GM06990 (cell line): ENCODE results near the gene TMEM38B.

Experiments
- DNase-seq: peaks from one replicate; pipeline ENCODE4 v3.0.0-alpha.2; 2011; ENCODE audit not compliant: insufficient read length; ENCODE audit errors: extremely low read depth
- H3K27me3 ChIP-seq: replicated peaks from 2 replicates; pipeline ENCODE4 v1.6.0; 2011; ENCODE audit warnings: low read length; ENCODE audit not compliant: control insufficient read depth, insufficient read depth
- H3K36me3 ChIP-seq: 2 replicates; pipeline ENCODE4 v1.5.1; 2011; ENCODE audit warnings: low read length; ENCODE audit not compliant: control insufficient read depth, insufficient read depth
- H3K4me3 ChIP-seq: replicated peaks from 2 replicates; pipeline ENCODE4 v1.5.1; 2011; ENCODE audit warnings: low read depth, mild to moderate bottlenecking, control low read depth, low read length
- CTCF ChIP-seq: IDR thresholded peaks from 2 replicates; pipeline ENCODE4 v1.5.1; 2011; ENCODE audit warnings: low read length, control low read depth, mild to moderate bottlenecking, inconsistent platforms; ENCODE audit not compliant: insufficient read depth, poor library complexity, severe bottlenecking

TMEM38B gene

DNA sequence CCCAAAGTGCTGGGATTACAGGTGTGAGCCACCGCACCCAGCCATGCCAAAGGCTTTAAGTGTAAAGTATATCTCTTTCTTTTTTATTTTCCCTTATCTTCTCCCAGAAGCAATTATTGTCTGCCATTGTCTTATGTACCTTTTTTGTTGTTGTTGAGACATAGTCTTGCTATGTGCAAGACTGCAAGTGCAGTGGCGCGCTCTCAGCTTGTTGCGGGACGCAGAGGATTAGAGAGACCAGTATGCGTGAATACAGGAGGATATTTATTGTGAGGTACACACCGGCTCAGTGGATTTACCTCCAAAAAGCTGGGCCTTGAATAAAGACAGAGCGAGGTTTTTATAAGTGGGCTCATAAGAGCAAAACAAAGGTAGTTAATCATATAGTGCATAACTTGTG is 11.8 kb downstream of the TMEM38B start:
- Histone ChIP-seq H3K27me3 (no peaks in the 10 kb centered on the region), H3K36me3 (no peaks in the 10 kb centered on the region; the same call in 1 of the 2 replicates), H3K4me3 (no peak overlapping the region)
- no peak for DNase-seq
- TF ChIP-seq CTCF, result no peak

DNA sequence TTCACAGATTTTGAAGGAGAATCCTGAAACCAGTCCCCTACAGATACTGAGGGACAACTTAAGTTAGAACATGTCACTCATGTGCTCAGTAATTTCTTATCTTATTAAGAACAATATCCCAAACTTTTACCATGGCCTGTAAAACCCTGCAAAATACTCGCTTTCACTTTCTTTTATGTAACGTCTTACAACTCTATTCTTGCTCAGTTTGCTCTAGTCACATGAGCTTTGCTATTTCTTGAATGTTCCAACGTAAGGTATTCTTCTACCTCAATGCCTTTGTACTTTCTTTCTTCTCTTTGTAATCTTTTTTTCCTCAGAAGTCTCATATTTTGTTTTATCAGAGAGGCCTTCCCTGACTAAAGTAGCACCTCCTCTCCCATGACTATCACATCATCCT is 14.1 kb downstream of the TMEM38B start:
- Histone ChIP-seq H3K36me3 (no peaks in the 10 kb centered on the region; the same call in 1 of the 2 replicates), H3K4me3 (peak overlapping the region; percentile 15), H3K27me3 (no peaks in the 10 kb centered on the region)
- no peak for TF ChIP-seq CTCF
- no peak for DNase-seq

GRCh38 chr9:105710638-105711037 is 16.3 kb downstream of the TMEM38B start:
- Histone ChIP-seq H3K4me3 (no peak overlapping the region), H3K27me3 (no peaks in the 10 kb centered on the region), H3K36me3 (no peaks in the 10 kb centered on the region; the same call in 1 of the 2 replicates)
- DNase-seq, result no peak
- no peak for TF ChIP-seq CTCF

- DNase-seq, result no peak
These were observed 17.5 kb downstream of the TMEM38B start for GRCh38 chr9:105711867-105712266.

DNA sequence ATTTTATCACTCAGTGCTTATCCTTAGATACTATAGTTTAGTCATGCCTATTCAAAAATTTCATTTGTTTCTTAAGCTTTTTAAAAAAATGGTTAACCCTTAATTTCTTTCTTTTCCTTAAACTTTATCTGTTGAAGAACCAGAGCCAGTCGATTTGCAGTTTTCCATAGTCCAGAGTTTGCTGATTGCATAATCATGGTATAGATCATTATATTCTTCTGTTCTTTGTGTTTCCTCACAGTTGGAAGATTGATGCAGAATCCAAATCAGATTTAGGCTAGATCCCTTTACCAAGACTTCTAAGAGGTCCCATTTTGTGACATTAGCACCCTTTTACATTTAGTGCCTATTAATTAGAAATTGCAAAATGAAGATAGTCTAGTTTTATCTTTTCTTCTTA is 18.0 kb downstream of the TMEM38B start:
- H3K36me3 ChIP-seq, result no peaks in the 10 kb centered on the region; the same call in 1 of the 2 replicates
- H3K4me3 ChIP-seq, result no peak overlapping the region
- no peak for DNase-seq
- H3K27me3 ChIP-seq, result no peaks in the 10 kb centered on the region
- no peak for TF ChIP-seq CTCF

More at GRCh38 chr9:105711867-105712266, 17.5 kb downstream of the TMEM38B start:
- no peak for TF ChIP-seq CTCF
- Histone ChIP-seq H3K27me3 (no peaks in the 10 kb centered on the region), H3K4me3 (no peak overlapping the region), H3K36me3 (no peaks in the 10 kb centered on the region; the same call in 1 of the 2 replicates)

DNA sequence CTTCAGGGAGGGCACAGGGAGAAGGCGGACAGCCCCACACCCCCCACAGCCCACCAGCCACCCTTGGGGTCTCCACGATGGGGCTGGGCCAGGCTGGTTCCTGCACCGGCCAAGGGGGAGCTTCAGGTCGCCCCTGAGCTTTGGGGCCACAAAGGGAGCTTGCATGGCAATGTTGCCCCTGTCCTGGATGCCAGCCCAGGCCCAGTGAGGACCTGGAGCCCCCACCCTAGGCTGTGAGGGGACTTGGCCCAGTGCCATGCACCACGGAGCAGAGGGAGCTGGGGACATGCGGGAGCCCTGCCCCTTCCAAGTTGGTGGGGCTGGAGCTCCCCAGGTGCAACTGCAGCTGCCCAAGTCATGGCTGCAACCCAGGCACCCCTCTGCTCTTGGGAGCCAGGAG is 18.4 kb downstream of the TMEM38B start:
- TF ChIP-seq CTCF, result no peak
- H3K27me3 ChIP-seq, result no peaks in the 10 kb centered on the region
- no peak overlapping the region for H3K4me3 ChIP-seq
- H3K36me3 ChIP-seq, result no peaks in the 10 kb centered on the region; the same call in 1 of the 2 replicates
- no peak for DNase-seq
